HepG2 (cell line): ENCODE results near the gene TSNAX.

Source experiments
- ATF3 ChIP-seq: sonication (generic); formaldehyde crosslinking; IDR thresholded peaks from 2 replicates; pipeline ENCODE4 v1.4.0; 2020; ENCODE audit warnings: missing genetic modification reagents
- TARDBP ChIP-seq: sonication (generic); formaldehyde crosslinking; IDR thresholded peaks from 2 replicates; pipeline ENCODE4 v1.8.0; 2022; ENCODE audit warnings: mild to moderate bottlenecking, missing genetic modification reagents
- ZNF263 ChIP-seq: sonication (generic); formaldehyde crosslinking; IDR thresholded peaks from 2 replicates; pipeline ENCODE4 v1.4.0; 2020; ENCODE audit warnings: missing genetic modification reagents
- ZNF780A ChIP-seq: sonication (generic); formaldehyde crosslinking; IDR thresholded peaks from 2 replicates; pipeline ENCODE4 v1.8.0; 2022; ENCODE audit warnings: mild to moderate bottlenecking, missing genetic modification reagents, moderate library complexity

GRCh38 chr1:231594123-231594522 lies 65.7 kb downstream of the TSNAX start:
- no peak for TF ChIP-seq ATF3 (CRISPR knock-in tag)
- no peak for TF ChIP-seq ZNF780A
- no peak for TF ChIP-seq TARDBP
- TF ChIP-seq ZNF263 (CRISPR knock-in tag), result no peak
